Neuron (in vitro differentiated cells): ENCODE measurements around the gene HOXB4.

ENCODE experiments used
- H2AFZ ChIP-seq: one replicate; pipeline ENCODE4 v1.6.1; 2013; ENCODE audit warnings: low read depth, mild to moderate bottlenecking, inconsistent platforms, low read length, moderate library complexity
- H3K27me3 ChIP-seq: one replicate; pipeline ENCODE4 v1.6.1; 2013; ENCODE audit warnings: low read length; ENCODE audit not compliant: insufficient read depth
- H3K36me3 ChIP-seq: one replicate; pipeline ENCODE4 v1.6.1; 2013; ENCODE audit warnings: low read length; ENCODE audit not compliant: insufficient read depth
- H3K4me1 ChIP-seq: one replicate; pipeline ENCODE4 v1.6.1; 2013; ENCODE audit warnings: low read length; ENCODE audit not compliant: insufficient read depth
- H3K4me3 ChIP-seq: 2 replicates; pipeline ENCODE4 v1.5.1; 2013; ENCODE audit warnings: mild to moderate bottlenecking, low read length, moderate library complexity
- H3K9me3 ChIP-seq: one replicate; pipeline ENCODE4 v1.6.1; 2013; ENCODE audit warnings: low read length

The HOXB4 gene

DNA sequence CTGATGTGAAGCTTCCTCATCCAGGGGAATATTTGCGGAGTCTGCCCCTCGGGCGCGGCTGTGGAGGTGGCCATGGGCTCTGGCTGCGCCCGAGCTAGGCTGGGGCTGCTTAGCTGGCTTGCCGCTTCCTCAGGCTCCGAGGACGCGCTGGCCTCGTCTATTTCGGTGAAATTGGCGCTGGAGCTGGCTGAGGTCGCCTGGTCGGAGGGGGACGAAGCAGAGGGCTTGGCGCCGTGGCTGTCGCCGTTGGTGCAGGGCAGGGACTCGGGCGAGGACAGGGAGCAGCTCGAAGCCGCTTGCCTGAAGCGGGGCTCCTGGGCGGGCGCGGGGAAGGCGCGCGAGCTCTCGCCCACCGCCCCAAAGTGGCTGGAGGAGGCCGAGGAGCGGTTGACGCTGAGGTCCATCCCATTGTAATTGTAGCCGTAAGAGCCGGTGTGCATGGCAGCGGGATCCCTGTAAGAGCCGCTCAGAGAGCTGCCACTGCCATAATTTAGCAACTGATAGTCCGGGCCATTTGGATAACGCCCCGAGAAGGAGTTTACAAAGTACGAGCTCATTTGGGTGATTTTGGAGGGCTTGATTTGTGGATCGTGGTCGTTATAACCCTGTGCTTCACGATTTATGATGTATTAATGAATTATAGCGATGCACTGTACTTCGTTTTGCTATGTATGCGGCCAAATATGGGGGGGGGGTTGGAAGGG, 15.1 kb upstream of the HOXB4 start, which contains the start of gene HOXB5:
HOXB5 (minus strand) TSS at position 654 of the 704 bp plus-strand sequence; CDS start at position 557, 97 bp downstream.
- no peaks in the 10 kb centered on the region for H3K36me3 ChIP-seq
- no peaks in the 10 kb centered on the region for H3K4me1 ChIP-seq
- H3K4me3 ChIP-seq: no peak within 1 kb of the TSS
- no peaks in the 10 kb centered on the region for H3K9me3 ChIP-seq
- H2AFZ ChIP-seq: no peak within 1 kb of the TSS
- peaks cover 99% of the 10 kb centered on the region for H3K27me3 ChIP-seq

DNA sequence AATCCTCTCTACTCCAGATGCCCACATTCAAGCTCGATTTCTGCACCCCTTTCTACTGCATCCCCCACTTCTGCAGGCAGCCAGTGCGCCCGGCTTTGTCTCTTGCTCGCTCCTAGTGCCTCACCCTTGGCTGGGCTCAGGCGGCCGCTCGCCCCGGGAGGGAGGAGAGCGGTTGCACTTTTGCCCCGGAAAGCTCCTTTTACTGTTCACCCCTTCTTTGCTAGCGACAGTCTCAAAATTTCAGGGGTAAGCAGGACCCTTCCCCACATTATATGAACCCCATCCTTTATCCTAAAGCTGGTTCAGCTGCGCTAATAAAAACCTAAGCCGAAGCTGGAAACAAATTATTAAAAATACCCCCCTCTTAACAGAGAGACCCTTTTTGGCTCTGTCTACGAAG, 14.4 kb upstream of the HOXB4 start:
- no peaks in the 10 kb centered on the region for H3K9me3 ChIP-seq
- H2AFZ ChIP-seq: no peak overlapping the region
- H3K36me3 ChIP-seq: no peaks in the 10 kb centered on the region
- H3K4me3 ChIP-seq: no peak overlapping the region
- H3K4me1 ChIP-seq: no peaks in the 10 kb centered on the region
- peaks cover 99% of the 10 kb centered on the region for H3K27me3 ChIP-seq

DNA sequence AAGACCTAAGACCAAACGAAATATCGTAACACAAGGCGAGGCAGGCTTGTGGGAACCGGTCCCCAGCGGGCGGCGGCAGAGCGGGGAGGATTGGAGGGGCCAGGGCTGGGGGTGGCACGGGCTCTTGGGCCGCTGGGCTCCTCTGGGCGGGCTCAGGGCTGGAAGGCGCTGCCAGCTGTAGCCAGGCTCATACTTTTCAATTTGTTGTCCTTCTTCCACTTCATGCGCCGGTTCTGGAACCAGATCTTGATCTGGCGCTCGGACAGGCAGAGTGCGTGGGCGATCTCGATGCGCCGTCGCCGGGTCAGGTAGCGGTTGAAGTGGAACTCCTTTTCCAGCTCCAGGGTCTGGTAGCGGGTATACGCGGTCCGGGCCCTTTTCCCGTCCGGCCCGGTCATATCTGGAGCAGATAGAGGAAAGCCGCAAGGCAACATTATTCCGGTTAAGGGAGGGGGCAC, 13.9 kb upstream of the HOXB4 start:
- H3K4me1 ChIP-seq: no peaks in the 10 kb centered on the region
- H3K27me3 ChIP-seq: peaks cover 99% of the 10 kb centered on the region
- no peaks in the 10 kb centered on the region for H3K9me3 ChIP-seq
- H3K4me3 ChIP-seq: no peak overlapping the region
- H2AFZ ChIP-seq: no peak overlapping the region
- no peaks in the 10 kb centered on the region for H3K36me3 ChIP-seq

DNA sequence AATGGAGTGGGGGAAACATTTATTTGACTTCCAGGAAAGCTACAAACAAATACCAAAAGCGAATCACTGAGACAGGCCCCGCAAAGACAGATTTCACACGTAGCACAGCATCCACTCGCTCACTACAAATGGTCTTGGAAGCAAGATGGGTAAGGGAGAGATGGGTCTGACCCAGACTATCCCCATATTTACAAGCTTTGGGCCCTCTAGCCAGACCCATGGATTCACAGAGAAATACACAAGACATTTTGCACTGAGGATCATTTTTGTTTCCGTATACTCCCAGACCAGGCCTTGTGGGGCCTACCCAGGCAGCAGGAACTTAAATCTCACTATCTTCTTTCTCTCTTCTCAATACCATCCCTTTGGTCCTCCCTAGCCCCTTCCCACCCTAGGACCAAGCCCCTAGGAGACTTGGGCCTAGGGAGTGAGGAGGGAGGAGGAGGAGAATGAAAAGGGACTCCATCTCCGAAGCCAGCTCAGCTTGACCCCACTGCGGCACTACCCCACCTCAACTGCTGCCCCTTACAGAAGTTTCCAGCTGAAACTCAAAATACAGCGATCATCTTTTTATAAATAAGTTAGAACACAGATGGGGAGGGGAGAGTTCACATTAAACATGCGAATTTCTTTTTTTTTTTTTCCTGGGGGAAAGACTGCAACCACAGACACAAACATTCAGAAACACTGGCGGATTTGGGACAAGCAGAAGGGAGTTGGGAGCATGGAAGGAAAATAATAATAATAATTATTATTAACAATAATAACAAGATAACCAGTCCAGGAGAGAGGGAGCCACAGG, 13.3 kb upstream of the HOXB4 start:
- Histone ChIP-seq H3K9me3 (no peaks in the 10 kb centered on the region), H3K4me3 (no peak overlapping the region), H2AFZ (no peak overlapping the region), H3K27me3 (peaks cover 99% of the 10 kb centered on the region), H3K4me1 (no peaks in the 10 kb centered on the region), H3K36me3 (no peaks in the 10 kb centered on the region)

DNA sequence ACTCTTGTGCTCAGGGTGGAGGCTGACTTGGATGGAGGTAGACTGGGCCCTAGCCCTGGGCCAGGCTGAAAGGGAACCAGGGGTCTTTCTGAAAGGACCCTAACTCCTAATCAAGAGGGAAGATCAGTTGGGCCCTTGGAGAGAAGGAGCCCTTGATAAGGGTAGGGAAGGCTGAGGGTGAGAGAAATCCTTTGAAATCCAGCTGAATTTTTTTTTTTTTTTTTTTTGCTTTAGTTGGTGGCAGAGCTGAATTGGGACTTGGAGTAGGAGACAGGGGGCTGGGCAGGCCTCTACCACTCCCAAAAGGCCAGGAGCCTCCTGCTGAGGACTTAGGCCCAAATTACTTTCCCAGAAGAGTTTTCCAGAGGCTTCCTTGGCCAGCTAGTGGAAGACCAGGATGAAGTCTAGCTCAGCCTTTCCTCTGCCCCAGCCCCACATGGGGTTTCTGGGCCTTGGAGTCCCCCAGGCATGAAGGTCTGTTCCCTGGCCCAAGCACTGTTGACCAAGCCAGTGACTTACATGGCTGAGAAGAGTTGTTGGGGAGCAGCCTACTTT, 12.5 kb upstream of the HOXB4 start:
- Histone ChIP-seq H2AFZ (no peak overlapping the region), H3K27me3 (peaks cover 99% of the 10 kb centered on the region), H3K36me3 (no peaks in the 10 kb centered on the region), H3K4me1 (peaks cover 5% of the 10 kb centered on the region), H3K9me3 (no peaks in the 10 kb centered on the region), H3K4me3 (no peak overlapping the region)

DNA sequence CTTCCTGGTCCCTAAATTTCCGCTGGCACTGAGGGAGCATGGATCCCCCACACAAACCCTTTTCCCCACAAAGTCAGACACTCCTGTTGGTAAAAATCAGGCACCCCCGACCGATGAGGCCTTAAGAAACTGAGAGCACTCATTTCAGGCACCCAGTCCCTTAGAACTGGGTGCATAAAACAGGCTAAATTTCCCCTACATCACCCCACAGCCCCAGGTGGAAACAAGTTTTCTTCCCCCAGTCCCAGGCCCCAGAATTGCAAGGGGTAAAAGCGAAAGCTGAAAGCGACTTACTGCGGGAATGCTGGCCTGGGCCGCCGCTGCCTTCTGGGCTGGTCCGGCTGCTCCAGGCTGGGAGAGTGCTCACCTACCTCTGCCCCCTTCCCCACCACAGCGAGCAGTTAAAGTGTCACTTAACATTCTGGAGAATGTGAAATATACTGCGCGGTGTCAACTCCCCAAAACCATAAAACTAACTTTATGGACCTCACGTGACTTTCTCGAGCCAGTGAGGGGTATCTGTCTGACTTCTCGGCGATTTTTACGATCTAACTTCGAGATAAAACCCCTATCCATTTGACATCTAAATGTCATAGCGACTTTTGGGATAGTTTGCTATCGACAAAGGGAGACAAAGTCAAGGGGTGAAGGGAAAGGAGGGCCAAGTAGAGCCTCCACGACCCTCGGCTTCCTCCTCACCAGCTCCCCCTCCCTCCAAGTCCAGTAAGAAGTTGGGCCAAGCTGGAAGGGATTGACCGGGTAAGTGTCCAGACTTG, 11.9 kb upstream of the HOXB4 start, which contains the start of gene HOXB3:
HOXB3 (minus strand) TSS at position 411 of the 776 bp plus-strand sequence. CDS start 37,767 bp downstream, outside the sequence.
- Histone ChIP-seq H2AFZ (no peak within 1 kb of the TSS), H3K4me3 (no peak within 1 kb of the TSS), H3K27me3 (peaks cover 100% of the 10 kb centered on the region), H3K9me3 (no peaks in the 10 kb centered on the region), H3K36me3 (no peaks in the 10 kb centered on the region), H3K4me1 (peaks cover 6% of the 10 kb centered on the region)

DNA sequence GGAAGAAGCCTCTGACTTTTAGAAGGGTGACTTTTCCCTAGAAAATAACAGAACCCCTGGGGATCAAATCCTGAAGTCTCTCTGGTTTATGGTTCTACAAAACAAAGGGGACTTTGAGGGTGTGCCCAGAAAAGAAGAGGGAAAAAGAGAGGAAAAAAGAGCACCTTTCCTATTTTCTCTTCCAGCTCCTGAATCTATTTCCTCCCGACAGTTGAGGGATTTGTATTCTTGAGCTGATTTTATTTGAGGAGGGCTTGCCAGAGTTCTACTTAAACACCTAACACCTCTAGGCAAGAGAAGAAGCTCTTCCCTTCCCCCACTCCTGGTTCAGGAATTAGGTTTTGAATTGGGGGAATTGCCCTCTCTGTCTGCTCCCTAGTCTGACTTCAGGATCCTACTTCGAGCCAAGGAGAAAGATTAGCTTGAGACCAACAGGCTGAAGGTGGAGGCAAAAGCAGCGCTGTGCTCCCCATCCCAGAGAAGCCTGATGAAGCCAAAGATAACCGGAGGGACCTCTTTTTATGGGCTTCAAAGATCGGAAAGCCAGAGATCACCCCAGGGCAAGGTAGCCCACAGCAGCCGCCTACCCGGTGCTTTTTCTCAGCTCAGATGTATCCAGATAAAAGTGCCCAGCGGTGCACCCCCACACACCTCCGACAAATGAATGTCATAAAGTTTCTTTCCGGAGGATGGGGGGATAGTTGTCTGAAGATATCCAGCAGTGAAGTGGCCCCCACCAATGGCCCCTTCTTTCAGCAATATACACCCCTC, 11.1 kb upstream of the HOXB4 start:
- Histone ChIP-seq H3K9me3 (no peaks in the 10 kb centered on the region), H2AFZ (no peak overlapping the region), H3K4me1 (peaks cover 6% of the 10 kb centered on the region), H3K27me3 (peaks cover 98% of the 10 kb centered on the region), H3K4me3 (no peak overlapping the region), H3K36me3 (no peaks in the 10 kb centered on the region)

DNA sequence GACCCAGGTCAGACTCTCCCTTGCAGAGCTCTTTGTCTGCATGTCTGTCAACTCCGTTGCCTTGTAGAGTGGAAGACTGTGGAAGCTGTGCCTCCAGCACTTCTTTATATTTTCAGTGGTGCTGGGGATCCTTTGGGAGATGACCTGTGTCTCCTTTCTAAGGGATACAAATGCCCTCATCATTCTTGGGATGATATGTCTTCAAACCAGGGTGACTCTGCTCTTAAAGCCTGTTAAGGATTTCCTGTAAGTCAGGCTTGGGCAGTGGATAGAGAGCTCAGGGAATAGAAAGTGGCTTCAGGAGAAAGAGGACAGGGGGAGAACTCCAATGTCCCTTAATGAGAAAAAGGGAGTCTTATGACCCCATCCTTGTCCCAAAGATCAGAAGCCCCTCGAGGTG, 10.4 kb upstream of the HOXB4 start:
- no peaks in the 10 kb centered on the region for H3K36me3 ChIP-seq
- peaks cover 98% of the 10 kb centered on the region for H3K27me3 ChIP-seq
- H2AFZ ChIP-seq: no peak overlapping the region
- H3K9me3 ChIP-seq: no peaks in the 10 kb centered on the region
- H3K4me3 ChIP-seq: no peak overlapping the region
- peaks cover 6% of the 10 kb centered on the region for H3K4me1 ChIP-seq

DNA sequence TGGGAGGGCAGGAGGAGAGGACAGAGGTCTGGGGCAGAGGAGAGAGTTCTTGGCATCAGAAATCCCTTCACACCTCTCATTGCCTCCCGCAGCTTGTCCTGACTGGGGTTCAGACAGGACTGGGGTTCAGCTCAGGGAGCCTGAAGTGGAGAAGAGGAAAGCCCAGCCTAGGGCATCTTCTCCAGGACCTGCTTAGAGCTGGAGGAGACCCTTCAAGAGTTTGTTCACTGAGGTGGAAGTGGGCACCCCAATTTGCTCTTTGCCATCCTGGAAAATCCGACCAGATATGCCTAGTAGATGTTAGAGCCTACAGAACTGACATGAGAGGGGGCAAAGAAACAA, 9.9 kb upstream of the HOXB4 start:
- H3K27me3 ChIP-seq: peaks cover 98% of the 10 kb centered on the region
- no peaks in the 10 kb centered on the region for H3K36me3 ChIP-seq
- peaks cover 6% of the 10 kb centered on the region for H3K4me1 ChIP-seq
- no peak overlapping the region for H3K4me3 ChIP-seq
- peaks cover 2% of the 10 kb centered on the region for H3K9me3 ChIP-seq
- no peak overlapping the region for H2AFZ ChIP-seq

DNA sequence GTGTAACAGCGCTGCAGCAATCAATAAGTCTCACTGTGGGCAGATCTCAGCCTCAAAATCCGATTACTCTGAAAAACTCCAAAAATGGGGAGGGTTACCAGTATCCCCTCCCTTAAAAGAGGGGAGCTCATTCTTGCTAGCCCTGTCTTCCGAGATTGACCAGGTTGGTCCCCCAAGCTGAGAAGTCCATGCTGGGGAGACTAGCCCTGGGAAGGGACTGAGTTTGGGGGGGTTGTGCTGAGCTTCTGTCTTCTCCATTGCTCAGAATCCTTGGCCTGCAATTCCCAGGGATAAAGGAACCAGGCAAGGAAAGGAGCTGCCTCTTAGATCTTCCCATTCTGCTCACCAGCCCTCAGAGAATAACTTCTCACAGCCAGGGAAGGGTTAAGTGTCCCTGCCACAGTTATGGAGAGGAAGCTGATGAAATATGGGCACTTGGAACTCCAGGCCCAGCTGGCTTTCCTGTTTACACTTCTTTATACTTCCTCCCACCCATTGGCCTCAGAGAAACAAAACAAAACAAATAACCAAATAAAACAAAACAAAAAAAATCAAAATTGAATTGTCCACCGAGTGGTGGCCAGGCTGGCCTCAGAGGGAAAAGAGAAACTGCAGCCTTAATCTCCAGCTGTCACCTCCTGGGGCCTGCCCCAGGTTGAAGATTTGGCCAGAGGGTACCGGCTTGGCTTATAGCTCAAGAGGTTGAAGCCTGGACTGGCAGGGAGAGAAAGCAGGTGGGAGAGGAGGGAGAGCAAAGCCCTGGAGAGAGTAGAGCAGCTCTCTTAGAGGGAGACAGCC, 9.3 kb upstream of the HOXB4 start:
- Histone ChIP-seq H3K36me3 (no peaks in the 10 kb centered on the region), H3K27me3 (peaks cover 98% of the 10 kb centered on the region), H3K9me3 (peaks cover 2% of the 10 kb centered on the region), H3K4me3 (no peak overlapping the region), H3K4me1 (peaks cover 6% of the 10 kb centered on the region), H2AFZ (no peak overlapping the region)

DNA sequence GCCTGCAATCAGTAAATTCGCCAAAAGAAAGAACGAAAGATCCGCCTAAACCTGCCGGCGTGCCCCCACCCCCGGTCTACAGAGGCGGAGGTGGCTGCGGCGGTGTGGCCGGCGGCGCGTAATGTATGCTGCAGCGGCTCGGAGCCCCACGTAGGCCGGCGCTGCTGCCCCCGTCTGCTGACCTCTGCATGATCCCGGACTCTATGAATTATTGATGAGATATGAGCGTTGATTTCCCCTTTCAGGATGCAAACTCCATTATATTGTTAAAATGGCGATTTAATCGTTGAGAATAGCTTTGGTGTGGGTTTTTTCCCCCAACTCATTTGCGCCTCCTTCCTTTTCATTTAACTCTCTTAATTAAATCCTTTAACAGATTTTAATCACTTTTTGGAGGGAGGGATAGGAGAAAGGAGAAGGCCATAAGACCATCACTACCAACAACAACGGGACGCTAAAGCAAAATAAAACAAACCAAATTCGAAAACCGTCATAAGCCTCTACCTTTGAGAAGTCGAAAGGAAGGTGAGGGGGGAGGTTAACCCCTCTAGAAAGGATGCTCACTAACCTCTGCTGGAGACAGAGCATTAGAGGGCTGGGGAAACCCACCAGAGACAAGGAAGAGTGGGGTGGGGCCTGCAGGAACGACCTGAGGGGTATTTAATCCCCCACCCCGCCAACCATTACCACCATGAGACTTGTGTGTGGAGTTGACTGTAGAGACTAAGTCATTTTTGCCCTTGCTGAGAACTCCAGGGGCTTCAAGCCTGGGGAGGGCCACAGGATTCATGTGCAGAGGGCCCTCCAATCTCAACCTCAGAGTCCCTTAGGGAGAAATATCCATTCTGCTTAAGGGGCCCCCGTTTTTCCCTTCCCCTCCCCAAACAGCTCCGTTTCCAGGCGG, 8.5 kb upstream of the HOXB4 start:
- Histone ChIP-seq H3K9me3 (peaks cover 2% of the 10 kb centered on the region), H3K4me1 (peaks cover 6% of the 10 kb centered on the region), H3K36me3 (no peaks in the 10 kb centered on the region), H3K4me3 (no peak overlapping the region), H2AFZ (no peak overlapping the region), H3K27me3 (peaks cover 98% of the 10 kb centered on the region)
